Subcutaneous abdominal adipose tissue (tissue), 5 donors: ENCODE data around the gene ABCA1.

ENCODE experiments used
- H3K27ac ChIP-seq: one replicate; pipeline ENCODE4 v1.7.0; 2013; ENCODE audit warnings: low read depth, mild to moderate bottlenecking, inconsistent platforms, low read length, moderate library complexity
- H3K27me3 ChIP-seq, 5 donors: one replicate each; pipeline ENCODE4 v1.7.0; 2013; ENCODE audit warnings: low read length in 5 of 5, inconsistent platforms in 1 of 5; ENCODE audit not compliant: control insufficient read depth in 5 of 5, insufficient read depth in 4 of 5
- H3K36me3 ChIP-seq, 5 donors: one replicate each; pipeline ENCODE4 v1.7.0; 2013; ENCODE audit warnings: low read length in 5 of 5; ENCODE audit not compliant: control insufficient read depth in 5 of 5, insufficient read depth in 5 of 5
- H3K4me1 ChIP-seq, 5 donors: one replicate each; pipeline ENCODE4 v1.7.0; 2013; ENCODE audit warnings: low read length in 5 of 5, mild to moderate bottlenecking in 3 of 5, moderate library complexity in 1 of 5; ENCODE audit not compliant: control insufficient read depth in 5 of 5, insufficient read depth in 5 of 5
- H3K4me3 ChIP-seq, 5 donors: one replicate each; pipeline ENCODE4 v1.7.0; 2013; ENCODE audit warnings: low read length in 5 of 5, low read depth in 1 of 5
- H3K9ac ChIP-seq, 5 donors: one replicate each; pipeline ENCODE4 v1.7.0; 2013; ENCODE audit warnings: low read length in 5 of 5, mild to moderate bottlenecking in 4 of 5, moderate library complexity in 3 of 5
- H3K9me3 ChIP-seq, 5 donors: one replicate each; pipeline ENCODE4 v1.7.0; 2013; ENCODE audit warnings: low read length in 5 of 5; ENCODE audit not compliant: control insufficient read depth in 5 of 5
- donor health status: healthy.
- donor health status: healthy.
- donor health status: healthy.
- donor health status: healthy.
- donor health status: healthy.

ABCA1 gene

DNA sequence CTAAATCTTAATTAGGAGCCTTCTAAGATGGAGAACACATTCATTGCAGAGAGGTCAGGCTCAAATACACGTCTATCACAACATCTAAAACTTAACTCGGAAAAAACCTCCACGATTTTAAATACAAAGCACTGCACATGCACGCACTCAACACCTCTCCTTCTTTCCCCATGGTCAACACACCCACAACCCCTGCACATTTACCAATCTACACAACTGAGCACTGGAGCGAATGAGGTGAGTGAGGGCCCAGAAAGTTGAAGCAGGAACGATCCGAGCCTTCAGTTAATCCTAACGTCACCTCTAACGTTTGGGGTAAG is 180.8 kb downstream of the ABCA1 start:
- no peaks in the 10 kb centered on the region for H3K27me3 ChIP-seq
- H3K27ac ChIP-seq: peak overlapping the region; percentile 85
- H3K9ac ChIP-seq: peak overlapping the region; percentile 81 to 97 (median 92)
- H3K9me3 ChIP-seq: no peaks in the 10 kb centered on the region
- peak overlapping the region; percentile 80 to 97 (median 91) for H3K4me3 ChIP-seq
- H3K36me3 ChIP-seq: peaks cover 7 to 13% (median 9%) of the 10 kb centered on the region in 5 donors
- peaks cover 5 to 28% (median 20%) of the 10 kb centered on the region in 5 donors for H3K4me1 ChIP-seq

DNA sequence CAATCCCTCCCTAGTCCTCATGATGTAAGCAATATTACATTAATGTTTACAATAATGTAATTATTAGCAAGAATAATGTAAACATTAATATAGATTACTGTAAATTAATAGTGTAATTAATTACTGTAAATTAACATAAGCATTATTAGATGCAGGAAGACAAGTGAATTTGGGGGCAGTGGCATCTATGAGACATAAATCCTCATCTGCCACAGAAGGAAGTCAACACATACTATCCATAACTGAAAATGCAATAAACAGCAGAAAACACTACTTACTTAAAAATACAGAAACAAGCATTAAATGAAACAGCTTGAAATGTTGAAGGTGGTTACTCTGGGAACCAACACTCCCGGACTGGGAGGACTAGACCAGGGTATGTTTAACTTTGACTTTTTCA is 181.2 kb downstream of the ABCA1 start:
- H3K4me1 ChIP-seq: peaks cover 5 to 28% (median 20%) of the 10 kb centered on the region in 5 donors
- H3K9me3 ChIP-seq: no peaks in the 10 kb centered on the region
- H3K27me3 ChIP-seq: no peaks in the 10 kb centered on the region
- H3K4me3 ChIP-seq: peak overlapping the region; percentile 80 to 97 (median 91)
- peak overlapping the region in 4 of 5 donors; percentile 51 to 97 (median 92) for H3K9ac ChIP-seq
- peaks cover 3 to 9% (median 6%) of the 10 kb centered on the region in 5 donors for H3K36me3 ChIP-seq
- peak overlapping the region; percentile 85 for H3K27ac ChIP-seq

DNA sequence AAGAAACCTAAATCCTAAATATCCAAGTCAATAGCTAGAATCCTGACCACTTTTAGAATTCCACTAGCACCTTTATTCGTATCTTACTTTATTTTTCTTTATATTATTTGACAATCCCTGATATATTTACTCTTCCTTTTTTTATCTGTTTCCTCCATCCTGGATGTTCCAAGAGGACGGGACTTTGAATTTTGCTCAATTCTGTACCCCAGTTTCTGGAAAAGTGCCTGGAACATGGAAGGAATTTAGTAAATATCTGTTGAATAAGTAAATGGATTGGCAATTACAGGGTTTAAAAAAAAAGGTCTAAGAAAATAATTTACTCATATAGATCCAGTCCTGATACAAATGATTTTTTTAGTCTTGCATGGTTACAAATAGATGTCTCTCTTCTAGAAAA is 181.7 kb downstream of the ABCA1 start:
- H3K9ac ChIP-seq: no peak overlapping the region
- no peaks in the 10 kb centered on the region for H3K9me3 ChIP-seq
- H3K4me1 ChIP-seq: peaks cover 5 to 28% (median 20%) of the 10 kb centered on the region in 5 donors
- H3K27ac ChIP-seq: no peak overlapping the region
- no peak overlapping the region for H3K4me3 ChIP-seq
- peaks cover 0 to 6% (median 1%) of the 10 kb centered on the region in 5 donors for H3K36me3 ChIP-seq
- H3K27me3 ChIP-seq: no peaks in the 10 kb centered on the region

DNA sequence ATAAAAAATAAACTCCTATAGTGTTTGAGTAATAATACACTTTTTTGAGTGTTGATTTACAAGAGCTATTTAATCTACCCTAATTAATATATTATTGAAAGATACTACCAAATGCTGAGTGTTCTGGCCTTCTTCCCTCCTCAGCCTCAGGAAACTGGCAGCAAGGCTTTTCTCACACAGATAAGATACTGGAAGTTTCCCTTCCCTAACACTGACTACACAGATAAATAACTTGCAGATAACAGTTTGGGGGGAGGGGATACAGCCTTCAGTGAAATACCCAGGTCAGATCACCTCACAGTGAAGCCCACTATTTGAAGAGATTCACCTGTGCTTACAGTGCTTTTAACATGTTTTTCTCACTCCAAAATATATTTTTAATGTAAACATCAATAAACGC is 182.1 kb downstream of the ABCA1 start:
- H3K9ac ChIP-seq: no peak overlapping the region
- peaks cover 0 to 2% (median 0%) of the 10 kb centered on the region in 5 donors for H3K36me3 ChIP-seq

DNA sequence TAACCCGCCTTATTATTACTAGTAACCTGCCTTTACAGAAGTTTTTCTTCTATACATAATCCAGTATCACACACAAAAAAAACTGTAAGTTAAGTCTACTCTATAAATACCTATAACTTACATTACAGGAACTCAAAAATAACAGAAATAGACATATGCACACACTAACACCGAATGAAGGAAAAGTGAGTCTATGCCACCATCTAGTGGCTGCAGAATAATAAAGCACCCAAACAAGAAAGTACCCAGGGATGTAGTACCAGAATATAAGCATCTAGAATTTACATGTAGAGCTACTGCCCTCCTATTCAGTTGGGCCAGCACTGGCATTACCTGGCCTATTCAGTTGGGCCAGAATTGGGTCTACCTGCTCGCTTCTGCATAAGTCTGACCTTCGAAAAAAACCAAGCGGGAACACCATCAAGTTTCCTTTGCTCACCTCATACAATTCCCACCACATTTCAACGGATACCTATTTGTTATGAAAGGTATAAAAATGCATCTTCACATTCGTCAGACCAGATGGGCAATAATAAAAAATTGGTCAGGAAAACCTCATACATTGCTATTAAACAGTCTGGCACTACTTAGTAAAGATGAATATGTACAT is 184.5 kb downstream of the ABCA1 start:
- H3K27ac ChIP-seq: no peak overlapping the region
- H3K4me3 ChIP-seq: no peak overlapping the region
- H3K4me1 ChIP-seq: peaks cover 1 to 11% (median 11%) of the 10 kb centered on the region in 5 donors
- H3K9me3 ChIP-seq: no peaks in the 10 kb centered on the region
- no peak overlapping the region for H3K9ac ChIP-seq
- H3K27me3 ChIP-seq: no peaks in the 10 kb centered on the region
- H3K36me3 ChIP-seq: no peaks in the 10 kb centered on the region

More for the DNA sequence above, 182.1 kb downstream of the ABCA1 start:
- no peak overlapping the region for H3K4me3 ChIP-seq
- no peaks in the 10 kb centered on the region for H3K9me3 ChIP-seq
- H3K27me3 ChIP-seq: no peaks in the 10 kb centered on the region
- H3K4me1 ChIP-seq: peaks cover 5 to 28% (median 20%) of the 10 kb centered on the region in 5 donors
- no peak overlapping the region for H3K27ac ChIP-seq

DNA sequence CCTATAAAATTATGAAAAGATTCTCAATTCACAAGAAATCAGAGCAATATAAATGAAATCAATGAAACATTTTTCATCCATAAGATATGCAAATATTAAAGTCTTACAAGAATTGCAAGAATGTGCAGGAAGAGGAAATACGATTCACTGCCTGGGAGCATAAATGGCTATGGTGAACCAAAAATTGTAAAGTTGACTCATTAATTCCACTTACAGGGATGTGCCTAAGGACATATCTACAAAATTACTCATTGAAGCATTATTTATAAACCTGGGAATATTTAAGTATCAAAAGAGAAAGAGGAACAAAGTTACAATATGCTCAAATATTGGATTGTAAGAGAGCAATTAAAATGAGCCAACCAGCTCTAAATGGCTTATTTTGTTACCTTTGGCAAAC is 187.3 kb downstream of the ABCA1 start:
- no peak overlapping the region for H3K4me3 ChIP-seq
- H3K36me3 ChIP-seq: no peaks in the 10 kb centered on the region
- H3K9me3 ChIP-seq: no peaks in the 10 kb centered on the region
- H3K27ac ChIP-seq: no peak overlapping the region
- H3K9ac ChIP-seq: no peak overlapping the region
- no peaks in the 10 kb centered on the region for H3K4me1 ChIP-seq
- no peaks in the 10 kb centered on the region for H3K27me3 ChIP-seq

DNA sequence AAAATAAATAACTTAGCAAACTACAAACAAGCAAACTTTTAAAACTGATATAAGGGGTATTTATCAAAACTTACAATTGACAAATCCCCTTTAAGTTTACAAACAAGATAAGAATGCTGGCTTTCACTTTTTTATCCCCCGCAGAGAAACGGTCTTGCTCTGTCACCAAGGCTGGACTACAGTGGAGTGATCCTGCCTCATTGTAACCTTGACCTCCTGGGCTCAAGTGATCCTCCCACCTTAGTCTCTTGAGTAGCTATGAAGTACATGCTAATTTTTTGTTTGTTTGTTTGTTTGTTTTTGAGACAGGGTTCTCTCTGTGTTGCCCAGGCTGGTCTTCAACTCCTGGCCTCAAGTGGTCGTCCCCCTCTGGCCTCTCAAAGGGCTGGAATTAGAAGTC is 189.5 kb downstream of the ABCA1 start:
- H3K4me3 ChIP-seq: no peak overlapping the region
- H3K9me3 ChIP-seq: no peaks in the 10 kb centered on the region
- H3K4me1 ChIP-seq: no peaks in the 10 kb centered on the region
- H3K36me3 ChIP-seq: no peaks in the 10 kb centered on the region
- H3K9ac ChIP-seq: no peak overlapping the region
- no peak overlapping the region for H3K27ac ChIP-seq
- no peaks in the 10 kb centered on the region for H3K27me3 ChIP-seq
